Peyer's patch (tissue), 4 donors: Measurements from ENCODE around the gene NUAK1. TPM values are rescaled to one million over a fixed set of nuclear protein-coding genes. Genes with fewer than 3 reads are reported as not detected.

Experiments used
- DNase-seq, 3 donors: peaks; one replicate each; pipeline ENCODE4 v3.0.0-alpha.2; 2017 to 2019
- H3K27ac ChIP-seq, 4 donors: fragments of 200-600 bp; sonication (generic); one replicate each; pipeline ENCODE4 v1.5.1; 2016 to 2019
- H3K27me3 ChIP-seq, 2 donors: fragments of 200-600 bp; sonication (generic); one replicate each; pipeline ENCODE4 v1.5.1; 2019
- H3K36me3 ChIP-seq, 3 donors: fragments of 200-600 bp; sonication (generic); one replicate each; pipeline ENCODE4 v1.5.1; 2016 to 2019
- H3K4me1 ChIP-seq, 4 donors: fragments of 200-600 bp; sonication (generic); one replicate each; pipeline ENCODE4 v1.5.1; 2016 to 2019
- H3K4me3 ChIP-seq, 4 donors: fragments of 200-600 bp; sonication (generic); 1 replicate in 3 of 4; 2 replicates in 1 of 4; pipeline ENCODE4 v1.5.1; 2016 to 2019; ENCODE audit warnings: mild to moderate bottlenecking in 1 of 4
- H3K9me3 ChIP-seq, 4 donors: fragments of 200-600 bp; sonication (generic); one replicate each; pipeline ENCODE4 v1.5.1; 2016 to 2019; ENCODE audit warnings: mild to moderate bottlenecking in 1 of 4
- CTCF ChIP-seq, 6 experiments: fragments of 450-650 bp in 4 of 6; fragments of 200-600 bp in 2 of 6; sonication (generic) in 1 of 6; IDR thresholded peaks; one replicate each; pipeline ENCODE4 v1.5.1; 2017 to 2019; ENCODE audit warnings: antibody characterized with exemption in 6 of 6, mild to moderate bottlenecking in 3 of 6, moderate library complexity in 1 of 6
- POLR2A ChIP-seq, 2 donors: fragments of 450-650 bp; IDR thresholded peaks; one replicate each; pipeline ENCODE4 v1.5.1; 2017; ENCODE audit warnings: antibody characterized with exemption in 2 of 2, mild to moderate bottlenecking in 2 of 2, moderate library complexity in 2 of 2
- total RNA-seq, 4 donors: library from RNA; depleted of rRNA; stranded (reverse); fragments of >200 nt; gene quantifications; one replicate each; pipeline ENCODE4 v1.1.0, GENCODE V29; 2016

The NUAK1 gene
- total RNA-seq, 4 donors from 2014 or later = 2.1 to 7.7 (median 4.6) TPM

DNA sequence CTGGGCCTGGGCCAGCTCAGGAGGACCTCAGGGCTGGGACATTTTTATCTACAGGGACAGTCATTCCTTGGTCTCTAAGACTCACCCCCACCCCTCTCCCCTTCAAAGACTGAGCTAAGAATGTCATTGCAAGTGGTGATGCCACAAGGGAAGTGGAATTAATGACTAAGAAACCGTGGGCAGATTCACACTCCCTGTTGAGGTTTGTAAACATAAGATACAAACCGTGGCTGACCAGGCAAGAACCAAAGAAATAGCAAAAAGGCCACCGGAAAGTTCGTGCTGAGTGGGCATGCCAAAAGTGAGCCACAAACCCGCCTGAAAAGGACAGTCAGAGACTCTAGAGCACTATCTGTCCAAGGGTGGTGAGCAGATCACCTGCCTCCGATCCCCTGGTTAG lies 25.7 kb downstream of the NUAK1 start:
- Histone ChIP-seq H3K4me3 (no peak overlapping the region), H3K27me3 (no peaks in the 10 kb centered on the region), H3K9me3 (no peaks in the 10 kb centered on the region), H3K27ac (peak overlapping the region in 3 of 4 donors; percentile 19 to 40 (median 35)), H3K4me1 (peaks cover 0 to 19% (median 0%) of the 10 kb centered on the region in 4 donors), H3K36me3 (no peaks in the 10 kb centered on the region)
- TF ChIP-seq CTCF (IDR thresholded peaks at IDR 0.05) = no peak
- TF ChIP-seq POLR2A (IDR thresholded peaks at IDR 0.05) = no peak
- no peak for DNase-seq

- H3K4me1 ChIP-seq = peaks cover 0 to 27% (median 0%) of the 10 kb centered on the region in 4 donors
- TF ChIP-seq POLR2A (IDR thresholded peaks at IDR 0.05) (no peak), CTCF (IDR thresholded peaks at IDR 0.05) (no peak)
- no peaks in the 10 kb centered on the region for H3K36me3 ChIP-seq
- no peaks in the 10 kb centered on the region for H3K27me3 ChIP-seq
- no peaks in the 10 kb centered on the region for H3K9me3 ChIP-seq
- H3K27ac ChIP-seq = peak overlapping the region in 1 of 4 donors; percentile 12
- DNase-seq = no peak
- H3K4me3 ChIP-seq = no peak overlapping the region
These were observed 26.5 kb downstream of the NUAK1 start for GRCh38 chr12:106112145-106112821.

DNA sequence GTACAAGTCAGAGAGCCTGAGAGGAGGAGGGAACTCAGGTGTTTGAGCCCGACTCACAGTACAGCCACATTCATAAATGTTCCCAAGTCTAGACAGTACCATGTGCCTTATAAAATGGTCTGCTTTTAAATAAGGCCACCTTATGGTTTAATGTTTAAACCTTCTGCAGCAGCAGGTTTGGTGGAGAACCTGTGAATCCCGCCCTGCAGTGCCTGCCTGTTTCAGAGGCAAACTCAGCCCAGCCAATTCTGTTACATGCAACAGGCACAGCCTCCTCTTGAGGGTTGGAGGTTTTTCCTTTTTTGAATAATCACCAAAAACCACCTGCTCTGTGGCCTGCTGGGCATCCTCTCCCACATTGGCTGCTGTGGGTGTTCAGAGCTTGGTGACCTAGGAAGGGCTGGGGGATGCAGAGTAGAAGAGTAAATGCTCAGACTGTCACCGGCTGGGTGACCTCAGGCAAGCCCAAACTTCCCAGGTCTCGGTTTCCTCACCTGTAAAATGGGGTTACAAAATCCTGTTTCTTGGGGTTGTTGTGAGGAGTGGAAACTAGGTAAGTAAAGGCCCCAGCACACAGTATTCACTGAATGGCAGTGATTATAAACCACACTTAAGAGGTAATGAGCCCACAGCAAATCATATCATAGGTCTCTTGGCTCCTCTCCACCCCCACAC lies 28.0 kb downstream of the NUAK1 start:
- DNase-seq = no peak
- peaks cover 0 to 39% (median 0%) of the 10 kb centered on the region in 4 donors for H3K4me1 ChIP-seq
- no peaks in the 10 kb centered on the region for H3K27me3 ChIP-seq
- H3K9me3 ChIP-seq = no peaks in the 10 kb centered on the region
- no peak overlapping the region for H3K4me3 ChIP-seq
- H3K36me3 ChIP-seq = no peaks in the 10 kb centered on the region
- no peak for TF ChIP-seq CTCF (IDR thresholded peaks at IDR 0.05)
- TF ChIP-seq POLR2A (IDR thresholded peaks at IDR 0.05) = no peak
- H3K27ac ChIP-seq = no peak overlapping the region

DNA sequence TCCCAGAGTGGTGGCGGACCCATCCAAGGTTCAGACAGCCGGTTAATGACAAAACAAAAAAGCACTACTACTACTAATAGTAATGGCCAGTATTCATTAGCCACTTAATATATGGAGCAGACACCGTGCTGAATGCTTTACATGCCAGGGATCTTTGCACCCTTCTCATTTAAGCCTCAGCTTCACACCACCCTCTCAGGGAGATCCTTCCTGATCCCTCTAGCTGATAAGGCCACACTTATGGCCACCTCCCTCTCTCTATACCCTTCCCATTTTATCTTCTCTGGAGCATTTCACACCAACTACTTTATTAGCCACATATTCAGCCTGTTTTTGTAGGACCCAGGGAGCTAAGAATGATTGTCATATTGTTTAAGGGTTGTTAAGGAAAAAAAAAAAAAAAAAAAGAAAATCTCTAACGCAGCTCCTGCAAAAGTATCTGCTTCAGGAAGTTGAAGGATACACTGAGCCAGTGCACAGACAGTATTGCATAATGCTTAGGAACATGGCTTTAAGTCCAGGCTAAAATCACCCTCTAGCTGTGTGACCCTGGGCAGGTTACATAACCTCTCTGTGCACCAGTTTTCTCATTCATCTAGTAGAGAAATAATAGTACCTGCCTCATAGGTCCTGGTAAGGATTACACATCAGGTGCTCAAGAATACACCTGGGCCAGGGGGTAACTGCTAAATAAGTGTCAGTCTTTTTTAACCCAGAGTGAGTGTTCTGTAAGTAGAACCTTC lies 29.4 kb downstream of the NUAK1 start:
- Histone ChIP-seq H3K4me1 (peaks cover 0 to 39% (median 0%) of the 10 kb centered on the region in 4 donors), H3K9me3 (no peaks in the 10 kb centered on the region), H3K27ac (no peak overlapping the region), H3K4me3 (no peak overlapping the region), H3K36me3 (no peaks in the 10 kb centered on the region), H3K27me3 (no peaks in the 10 kb centered on the region)
- TF ChIP-seq CTCF (IDR thresholded peaks at IDR 0.05) (no peak), POLR2A (IDR thresholded peaks at IDR 0.05) (no peak)
- DNase-seq = no peak

GRCh38 chr12:106108185-106108835 lies 30.4 kb downstream of the NUAK1 start:
- H3K36me3 ChIP-seq = no peaks in the 10 kb centered on the region
- no peak overlapping the region for H3K27ac ChIP-seq
- H3K4me1 ChIP-seq = peaks cover 0 to 35% (median 0%) of the 10 kb centered on the region in 4 donors
- TF ChIP-seq CTCF (IDR thresholded peaks at IDR 0.05) (no peak), POLR2A (IDR thresholded peaks at IDR 0.05) (no peak)
- H3K9me3 ChIP-seq = no peaks in the 10 kb centered on the region
- no peak overlapping the region for H3K4me3 ChIP-seq
- no peaks in the 10 kb centered on the region for H3K27me3 ChIP-seq
- DNase-seq = no peak
